Measurements from ENCODE around the gene TRIM50. TPM values are rescaled to one million over a fixed set of nuclear protein-coding genes. Genes with fewer than 3 reads are reported as not detected.

The TRIM50 gene
- total and polyA plus RNA-seq, 2 experiments from 2014 or later: 0.10 TPM; not detected in 1

- TF ChIP-seq NANOG (IDR thresholded peaks at IDR 0.05; ENCODE audit: borderline replicate concordance) (no peak), JUNB (IDR thresholded peaks at IDR 0.05; ENCODE audit: unreplicated experiment) (no peak)
- TF ChIP-seq, protein P1, sequence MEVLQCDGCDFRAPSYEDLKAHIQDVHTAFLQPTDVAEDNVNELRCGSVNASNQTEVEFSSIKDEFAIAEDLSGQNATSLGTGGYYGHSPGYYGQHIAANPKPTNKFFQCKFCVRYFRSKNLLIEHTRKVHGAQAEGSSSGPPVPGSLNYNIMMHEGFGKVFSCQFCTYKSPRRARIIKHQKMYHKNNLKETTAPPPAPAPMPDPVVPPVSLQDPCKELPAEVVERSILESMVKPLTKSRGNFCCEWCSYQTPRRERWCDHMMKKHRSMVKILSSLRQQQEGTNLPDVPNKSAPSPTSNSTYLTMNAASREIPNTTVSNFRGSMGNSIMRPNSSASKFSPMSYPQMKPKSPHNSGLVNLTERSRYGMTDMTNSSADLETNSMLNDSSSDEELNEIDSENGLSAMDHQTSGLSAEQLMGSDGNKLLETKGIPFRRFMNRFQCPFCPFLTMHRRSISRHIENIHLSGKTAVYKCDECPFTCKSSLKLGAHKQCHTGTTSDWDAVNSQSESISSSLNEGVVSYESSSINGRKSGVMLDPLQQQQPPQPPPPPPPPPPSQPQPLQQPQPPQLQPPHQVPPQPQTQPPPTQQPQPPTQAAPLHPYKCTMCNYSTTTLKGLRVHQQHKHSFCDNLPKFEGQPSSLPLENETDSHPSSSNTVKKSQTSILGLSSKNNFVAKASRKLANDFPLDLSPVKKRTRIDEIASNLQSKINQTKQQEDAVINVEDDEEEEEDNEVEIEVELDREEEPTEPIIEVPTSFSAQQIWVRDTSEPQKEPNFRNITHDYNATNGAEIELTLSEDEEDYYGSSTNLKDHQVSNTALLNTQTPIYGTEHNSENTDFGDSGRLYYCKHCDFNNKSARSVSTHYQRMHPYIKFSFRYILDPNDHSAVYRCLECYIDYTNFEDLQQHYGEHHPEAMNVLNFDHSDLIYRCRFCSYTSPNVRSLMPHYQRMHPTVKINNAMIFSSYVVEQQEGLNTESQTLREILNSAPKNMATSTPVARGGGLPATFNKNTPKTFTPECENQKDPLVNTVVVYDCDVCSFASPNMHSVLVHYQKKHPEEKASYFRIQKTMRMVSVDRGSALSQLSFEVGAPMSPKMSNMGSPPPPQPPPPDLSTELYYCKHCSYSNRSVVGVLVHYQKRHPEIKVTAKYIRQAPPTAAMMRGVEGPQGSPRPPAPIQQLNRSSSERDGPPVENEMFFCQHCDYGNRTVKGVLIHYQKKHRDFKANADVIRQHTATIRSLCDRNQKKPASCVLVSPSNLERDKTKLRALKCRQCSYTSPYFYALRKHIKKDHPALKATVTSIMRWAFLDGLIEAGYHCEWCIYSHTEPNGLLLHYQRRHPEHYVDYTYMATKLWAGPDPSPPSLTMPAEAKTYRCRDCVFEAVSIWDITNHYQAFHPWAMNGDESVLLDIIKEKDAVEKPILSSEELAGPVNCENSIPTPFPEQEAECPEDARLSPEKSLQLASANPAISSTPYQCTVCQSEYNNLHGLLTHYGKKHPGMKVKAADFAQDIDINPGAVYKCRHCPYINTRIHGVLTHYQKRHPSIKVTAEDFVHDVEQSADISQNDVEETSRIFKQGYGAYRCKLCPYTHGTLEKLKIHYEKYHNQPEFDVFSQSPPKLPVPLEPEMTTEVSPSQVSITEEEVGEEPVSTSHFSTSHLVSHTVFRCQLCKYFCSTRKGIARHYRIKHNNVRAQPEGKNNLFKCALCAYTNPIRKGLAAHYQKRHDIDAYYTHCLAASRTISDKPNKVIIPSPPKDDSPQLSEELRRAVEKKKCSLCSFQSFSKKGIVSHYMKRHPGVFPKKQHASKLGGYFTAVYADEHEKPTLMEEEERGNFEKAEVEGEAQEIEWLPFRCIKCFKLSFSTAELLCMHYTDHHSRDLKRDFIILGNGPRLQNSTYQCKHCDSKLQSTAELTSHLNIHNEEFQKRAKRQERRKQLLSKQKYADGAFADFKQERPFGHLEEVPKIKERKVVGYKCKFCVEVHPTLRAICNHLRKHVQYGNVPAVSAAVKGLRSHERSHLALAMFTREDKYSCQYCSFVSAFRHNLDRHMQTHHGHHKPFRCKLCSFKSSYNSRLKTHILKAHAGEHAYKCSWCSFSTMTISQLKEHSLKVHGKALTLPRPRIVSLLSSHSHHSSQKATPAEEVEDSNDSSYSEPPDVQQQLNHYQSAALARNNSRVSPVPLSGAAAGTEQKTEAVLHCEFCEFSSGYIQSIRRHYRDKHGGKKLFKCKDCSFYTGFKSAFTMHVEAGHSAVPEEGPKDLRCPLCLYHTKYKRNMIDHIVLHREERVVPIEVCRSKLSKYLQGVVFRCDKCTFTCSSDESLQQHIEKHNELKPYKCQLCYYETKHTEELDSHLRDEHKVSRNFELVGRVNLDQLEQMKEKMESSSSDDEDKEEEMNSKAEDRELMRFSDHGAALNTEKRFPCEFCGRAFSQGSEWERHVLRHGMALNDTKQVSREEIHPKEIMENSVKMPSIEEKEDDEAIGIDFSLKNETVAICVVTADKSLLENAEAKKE (CRISPR knock-in tag; IDR thresholded peaks at IDR 0.05): no peak
Measured at GRCh38 chr7:73354821-73355220, 26.9 kb upstream of the TRIM50 start.

DNA sequence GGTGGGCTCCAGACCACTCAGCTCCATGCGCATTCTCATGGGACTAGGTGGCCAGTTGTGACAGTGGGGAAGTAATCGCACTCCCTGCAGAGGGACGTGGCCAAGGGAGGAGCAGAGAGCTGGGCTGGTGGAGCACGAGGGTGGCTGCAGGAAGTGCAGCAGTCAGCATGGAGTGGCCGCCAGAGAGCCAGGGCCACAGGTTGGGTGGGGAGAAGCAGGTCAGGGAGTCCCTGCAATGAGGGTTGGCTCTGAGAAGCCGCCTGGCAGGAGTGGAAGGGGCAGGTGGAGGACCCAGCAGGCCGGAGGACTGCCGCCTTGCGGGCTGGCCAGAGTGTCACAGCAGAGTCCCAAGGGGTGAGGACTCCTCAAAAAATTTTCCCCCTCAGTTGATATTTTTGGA, 26.3 kb upstream of the TRIM50 start:
- Histone ChIP-seq H3K9me2 (ENCODE audit: insufficient read depth) (no peaks in the 10 kb centered on the region), H3K36me3 (ENCODE audit: insufficient read depth) (no peaks in the 10 kb centered on the region), H3F3A (replicated peaks; ENCODE audit: low read depth) (no peaks in the 10 kb centered on the region), H3K4me2 (no peak overlapping the region), H2AFZ (no peak overlapping the region; the same call in 1 of the 2 replicates), H4K20me1 (replicated peaks; ENCODE audit: insufficient read depth) (no peaks in the 10 kb centered on the region), H3K79me2 (replicated peaks; ENCODE audit: insufficient read depth) (no peaks in the 10 kb centered on the region), H3K4me3 (no peak overlapping the region), H3K4me1 (ENCODE audit: insufficient read depth) (no peaks in the 10 kb centered on the region), H3K27me3 (ENCODE audit: insufficient read depth) (no peaks in the 10 kb centered on the region), H3K27ac (ENCODE audit: low read depth) (no peak overlapping the region)
- Mint-ChIP-seq H3K9me3 (peaks cover 8% of the 10 kb centered on the region), H3K36me3 (ENCODE audit: low read depth) (peaks cover 3% of the 10 kb centered on the region; the same call in 2 of the 3 replicates), H3K4me3 (no peak overlapping the region), H3K27ac (no peak overlapping the region), H3K4me1 (peaks cover 14% of the 10 kb centered on the region), H3K27me3 (ENCODE audit: insufficient read depth, low read depth, poor library complexity) (peaks cover 7% of the 10 kb centered on the region)
- no peak for DNase-seq (ENCODE audit: low spot score)
- no peak for ATAC-seq
- TF ChIP-seq, protein P2, sequence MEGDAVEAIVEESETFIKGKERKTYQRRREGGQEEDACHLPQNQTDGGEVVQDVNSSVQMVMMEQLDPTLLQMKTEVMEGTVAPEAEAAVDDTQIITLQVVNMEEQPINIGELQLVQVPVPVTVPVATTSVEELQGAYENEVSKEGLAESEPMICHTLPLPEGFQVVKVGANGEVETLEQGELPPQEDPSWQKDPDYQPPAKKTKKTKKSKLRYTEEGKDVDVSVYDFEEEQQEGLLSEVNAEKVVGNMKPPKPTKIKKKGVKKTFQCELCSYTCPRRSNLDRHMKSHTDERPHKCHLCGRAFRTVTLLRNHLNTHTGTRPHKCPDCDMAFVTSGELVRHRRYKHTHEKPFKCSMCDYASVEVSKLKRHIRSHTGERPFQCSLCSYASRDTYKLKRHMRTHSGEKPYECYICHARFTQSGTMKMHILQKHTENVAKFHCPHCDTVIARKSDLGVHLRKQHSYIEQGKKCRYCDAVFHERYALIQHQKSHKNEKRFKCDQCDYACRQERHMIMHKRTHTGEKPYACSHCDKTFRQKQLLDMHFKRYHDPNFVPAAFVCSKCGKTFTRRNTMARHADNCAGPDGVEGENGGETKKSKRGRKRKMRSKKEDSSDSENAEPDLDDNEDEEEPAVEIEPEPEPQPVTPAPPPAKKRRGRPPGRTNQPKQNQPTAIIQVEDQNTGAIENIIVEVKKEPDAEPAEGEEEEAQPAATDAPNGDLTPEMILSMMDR (conservative IDR thresholded peaks at IDR 0.05; ENCODE audit: low read depth in 2 of 2): no peak
- no peak for TF ChIP-seq REST (IDR thresholded peaks at IDR 0.05; ENCODE audit: unreplicated experiment)
- no peak for TF ChIP-seq JUNB (IDR thresholded peaks at IDR 0.05; ENCODE audit: unreplicated experiment)

More at GRCh38 chr7:73354821-73355220, 26.9 kb upstream of the TRIM50 start:
- Mint-ChIP-seq H3K4me3 (no peak overlapping the region), H3K36me3 (ENCODE audit: low read depth) (peaks cover 3% of the 10 kb centered on the region; the same call in 2 of the 3 replicates), H3K4me1 (peaks cover 14% of the 10 kb centered on the region), H3K27ac (no peak overlapping the region), H3K27me3 (ENCODE audit: insufficient read depth, low read depth, poor library complexity) (peaks cover 7% of the 10 kb centered on the region), H3K9me3 (peaks cover 8% of the 10 kb centered on the region)
- Histone ChIP-seq H3K4me2 (no peak overlapping the region), H4K20me1 (replicated peaks; ENCODE audit: insufficient read depth) (no peaks in the 10 kb centered on the region), H3K79me2 (replicated peaks; ENCODE audit: insufficient read depth) (no peaks in the 10 kb centered on the region), H3K27ac (ENCODE audit: low read depth) (no peak overlapping the region), H3K4me1 (ENCODE audit: insufficient read depth) (no peaks in the 10 kb centered on the region), H3K36me3 (ENCODE audit: insufficient read depth) (no peaks in the 10 kb centered on the region), H3K9me2 (ENCODE audit: insufficient read depth) (no peaks in the 10 kb centered on the region), H3K27me3 (ENCODE audit: insufficient read depth) (no peaks in the 10 kb centered on the region), H3F3A (replicated peaks; ENCODE audit: low read depth) (no peaks in the 10 kb centered on the region), H2AFZ (peak overlapping the region; percentile 81; the same call in 1 of the 2 replicates), H3K4me3 (no peak overlapping the region)
- DNase-seq (ENCODE audit: low spot score) (no peak), ATAC-seq (no peak; the same call in 2 of the 3 replicates)

Data from GM23338 (cell line).